ENCODE results near the gene VEGFD. TPM values are rescaled to one million over a fixed set of nuclear protein-coding genes. Genes with fewer than 3 reads are reported as not detected.

VEGFD gene
- total and polyA plus RNA-seq, 11 donors = 0.51 to 20.3 (median 3.6) TPM

DNA sequence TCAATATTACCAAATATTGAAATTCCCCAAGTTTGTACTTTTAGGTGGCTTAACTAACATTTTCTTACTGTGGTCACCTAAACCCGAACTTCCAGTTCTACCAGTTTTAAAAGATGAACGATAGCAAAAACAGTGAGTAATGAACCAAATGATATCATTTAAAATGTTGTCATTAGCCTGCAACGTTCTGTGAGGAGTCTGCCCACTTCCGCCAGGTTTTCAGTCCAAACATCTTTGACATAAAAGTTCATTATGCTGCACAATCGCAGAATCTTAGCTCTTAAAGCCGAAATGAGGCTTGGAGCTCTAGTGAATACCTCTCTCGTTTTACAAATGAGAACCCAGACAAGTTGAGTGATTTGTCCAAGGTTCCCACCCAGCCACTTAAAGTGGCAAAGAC is 49.7 kb downstream of the VEGFD start:
- DNase-seq (no peak), ATAC-seq (no peak)
- H3K4me3 ChIP-seq = peak overlapping the region; percentile 54 to 96 (median 80)
- H3K4me1 ChIP-seq = peaks cover 0 to 17% (median 6%) of the 10 kb centered on the region in 12 donors
- TF ChIP-seq, protein P1, sequence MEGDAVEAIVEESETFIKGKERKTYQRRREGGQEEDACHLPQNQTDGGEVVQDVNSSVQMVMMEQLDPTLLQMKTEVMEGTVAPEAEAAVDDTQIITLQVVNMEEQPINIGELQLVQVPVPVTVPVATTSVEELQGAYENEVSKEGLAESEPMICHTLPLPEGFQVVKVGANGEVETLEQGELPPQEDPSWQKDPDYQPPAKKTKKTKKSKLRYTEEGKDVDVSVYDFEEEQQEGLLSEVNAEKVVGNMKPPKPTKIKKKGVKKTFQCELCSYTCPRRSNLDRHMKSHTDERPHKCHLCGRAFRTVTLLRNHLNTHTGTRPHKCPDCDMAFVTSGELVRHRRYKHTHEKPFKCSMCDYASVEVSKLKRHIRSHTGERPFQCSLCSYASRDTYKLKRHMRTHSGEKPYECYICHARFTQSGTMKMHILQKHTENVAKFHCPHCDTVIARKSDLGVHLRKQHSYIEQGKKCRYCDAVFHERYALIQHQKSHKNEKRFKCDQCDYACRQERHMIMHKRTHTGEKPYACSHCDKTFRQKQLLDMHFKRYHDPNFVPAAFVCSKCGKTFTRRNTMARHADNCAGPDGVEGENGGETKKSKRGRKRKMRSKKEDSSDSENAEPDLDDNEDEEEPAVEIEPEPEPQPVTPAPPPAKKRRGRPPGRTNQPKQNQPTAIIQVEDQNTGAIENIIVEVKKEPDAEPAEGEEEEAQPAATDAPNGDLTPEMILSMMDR (IDR thresholded peaks at IDR 0.05) = no peak
- TF ChIP-seq POLR2A (IDR thresholded peaks at IDR 0.05) = no peak
- WGBS, 4 donors = 11 to 53% (median 26%) methylated on average over 7 of the region's 7 CpGs
- H3K9me3 ChIP-seq = peaks cover 0 to 6% (median 0%) of the 10 kb centered on the region in 12 donors
- H3K27me3 ChIP-seq = peaks cover 0 to 9% (median 0%) of the 10 kb centered on the region in 9 donors
- H3K27ac ChIP-seq = peak overlapping the region in 10 of 12 donors; percentile 78 to 90 (median 84)
- intact Hi-C loops (cut with DNase I) = no loop called here
- peaks cover 0 to 31% (median 14%) of the 10 kb centered on the region in 9 donors for H3K36me3 ChIP-seq

DNA sequence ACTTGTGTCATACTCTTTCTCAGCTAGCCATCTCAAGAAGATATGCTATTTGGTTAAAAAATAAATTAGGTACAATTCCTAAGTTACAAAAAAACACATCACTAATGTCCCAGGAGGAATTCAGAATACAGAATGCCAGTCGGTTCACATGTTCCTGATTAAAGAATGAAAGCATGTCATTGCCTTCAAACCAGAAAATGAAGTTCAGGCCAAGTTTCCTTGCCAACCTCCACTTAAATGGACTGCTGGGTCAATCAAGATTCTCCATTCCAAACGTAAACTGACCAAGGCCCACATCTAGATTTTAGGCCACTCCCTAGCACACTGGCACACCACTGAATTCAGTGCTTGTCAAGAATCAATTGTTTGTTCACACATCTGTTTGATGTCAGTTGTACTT is 55.4 kb downstream of the VEGFD start:
- Histone ChIP-seq H3K27me3 (no peaks in the 10 kb centered on the region), H3K4me1 (peaks cover 0 to 7% (median 0%) of the 10 kb centered on the region in 12 donors), H3K9me3 (no peaks in the 10 kb centered on the region), H3K27ac (peak overlapping the region in 5 of 12 donors; percentile 1 to 43 (median 30)), H3K36me3 (peaks cover 0 to 59% (median 23%) of the 10 kb centered on the region in 9 donors), H3K4me3 (no peak overlapping the region)
- TF ChIP-seq, protein P1 (IDR thresholded peaks at IDR 0.05) = no peak
- TF ChIP-seq POLR2A (IDR thresholded peaks at IDR 0.05) = no peak
- 22 to 46% (median 33%) methylated on average over 2 of the region's 2 CpGs for WGBS, 4 donors
- ATAC-seq (peak in 1 of 4 donors; percentile 34), DNase-seq (no peak)
- intact Hi-C loops (cut with DNase I) = no loop called here

DNA sequence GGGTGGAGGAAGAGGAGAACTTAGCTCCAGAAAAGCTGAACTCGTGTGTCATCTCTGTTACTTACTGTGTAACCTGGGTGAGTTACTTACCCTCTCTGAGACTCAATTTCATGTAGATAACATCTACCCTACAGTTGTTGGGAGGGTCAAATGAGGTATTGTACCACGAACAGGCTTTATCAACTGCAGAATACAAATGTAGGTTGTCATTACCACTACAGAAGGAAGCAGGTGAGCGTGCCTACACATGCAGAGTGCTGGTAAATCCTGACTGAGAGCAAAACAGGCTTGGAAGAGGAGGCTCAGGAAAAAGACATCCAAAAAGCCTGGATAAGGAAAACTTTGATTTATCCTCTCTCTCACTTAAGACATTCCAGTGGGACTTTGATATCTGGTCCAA is 56.1 kb downstream of the VEGFD start:
- Histone ChIP-seq H3K27me3 (no peaks in the 10 kb centered on the region), H3K4me1 (peaks cover 0 to 7% (median 0%) of the 10 kb centered on the region in 12 donors), H3K4me3 (no peak overlapping the region), H3K36me3 (peaks cover 0 to 66% (median 23%) of the 10 kb centered on the region in 9 donors), H3K27ac (peak overlapping the region in 1 of 12 donors; percentile 43), H3K9me3 (no peaks in the 10 kb centered on the region)
- TF ChIP-seq, protein P1 (IDR thresholded peaks at IDR 0.05) = no peak
- no peak for TF ChIP-seq POLR2A (IDR thresholded peaks at IDR 0.05)
- intact Hi-C loops (cut with DNase I) = no loop called here
- no peak for DNase-seq
- 51 to 76% (median 71%) methylated on average over 3 of the region's 3 CpGs for WGBS, 4 donors
- no peak for ATAC-seq

DNA sequence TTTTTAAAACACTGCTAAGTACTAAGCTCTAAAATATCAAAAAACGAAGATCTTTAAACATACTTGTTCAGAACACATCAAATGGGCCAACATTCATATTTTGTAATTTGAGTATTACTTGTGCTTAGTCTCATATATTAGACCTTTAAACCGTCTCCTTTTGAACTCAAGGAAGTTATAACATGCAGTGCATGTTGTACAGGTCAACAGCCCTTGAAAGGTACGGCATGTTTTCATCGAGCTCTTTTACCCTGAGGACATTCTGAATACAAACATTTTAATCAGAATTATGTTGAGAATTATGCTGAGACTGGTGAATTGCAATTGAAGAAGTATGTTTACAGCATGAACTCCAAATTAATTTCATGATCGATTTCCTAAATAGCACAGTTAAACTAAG is 61.7 kb downstream of the VEGFD start:
- ATAC-seq (no peak), DNase-seq (no peak)
- 58 to 81% (median 78%) methylated on average over 5 of the region's 5 CpGs for WGBS, 4 donors
- Histone ChIP-seq H3K27me3 (no peaks in the 10 kb centered on the region), H3K36me3 (peaks cover 0 to 43% (median 16%) of the 10 kb centered on the region in 9 donors), H3K9me3 (no peaks in the 10 kb centered on the region), H3K4me3 (no peak overlapping the region), H3K27ac (no peak overlapping the region), H3K4me1 (peaks cover 0 to 5% (median 0%) of the 10 kb centered on the region in 12 donors)
- no peak for TF ChIP-seq POLR2A (IDR thresholded peaks at IDR 0.05)
- TF ChIP-seq, protein P1 (IDR thresholded peaks at IDR 0.05) = no peak
- intact Hi-C loops (cut with DNase I) = no loop called here

All from heart left ventricle (tissue), 16 donors.